Kidney (tissue), 14 donors: ENCODE data around the gene KCNJ13. TPM values are rescaled to one million over a fixed set of nuclear protein-coding genes. Genes with fewer than 3 reads are reported as not detected.

Source experiments
- DNase-seq, 5 donors: peaks; one replicate each; pipeline ENCODE4 v3.0.0-alpha.2; 2013 to 2020
- FAIRE-seq: peaks from 2 replicates; lab custom pipeline; 2012; peaks lifted over from hg19 to GRCh38; lab: Jason Lieb, UNC
- H3K27ac ChIP-seq, 2 donors: one replicate each; pipeline ENCODE4 v1.7.0; 2013; ENCODE audit warnings: low read depth in 2 of 2, low read length in 2 of 2, inconsistent platforms in 1 of 2
- H3K27me3 ChIP-seq: one replicate; pipeline ENCODE4 v1.7.1; 2013; ENCODE audit warnings: low read length, inconsistent platforms; ENCODE audit not compliant: control insufficient read depth, insufficient read depth
- H3K36me3 ChIP-seq, 3 donors: one replicate each; pipeline versions ENCODE4 v1.7.0 to v1.7.1; 2013; ENCODE audit warnings: low read length in 3 of 3, control low read depth in 1 of 3, inconsistent platforms in 1 of 3; ENCODE audit not compliant: insufficient read depth in 3 of 3, control insufficient read depth in 2 of 3
- H3K4me1 ChIP-seq, 3 donors: one replicate each; pipeline versions ENCODE4 v1.7.0 to v1.7.1; 2013; ENCODE audit warnings: low read length in 3 of 3, inconsistent platforms in 1 of 3, low read depth in 1 of 3; ENCODE audit not compliant: control insufficient read depth in 2 of 3, insufficient read depth in 2 of 3
- H3K4me3 ChIP-seq, 3 donors: one replicate each; pipeline versions ENCODE4 v1.7.0 to v1.8.1; 2013; ENCODE audit warnings: low read length in 3 of 3, control low read depth in 1 of 3, inconsistent platforms in 1 of 3
- H3K9ac ChIP-seq, 3 donors: one replicate each; pipeline versions ENCODE4 v1.7.0 to v1.7.1; 2013; ENCODE audit warnings: low read length in 3 of 3, control low read depth in 1 of 3, inconsistent platforms in 1 of 3
- H3K9me3 ChIP-seq, 3 donors: one replicate each; pipeline versions ENCODE4 v1.7.0 to v1.7.1; 2013; ENCODE audit warnings: low read length in 3 of 3, control low read depth in 1 of 3, inconsistent platforms in 1 of 3; ENCODE audit not compliant: control insufficient read depth in 2 of 3, insufficient read depth in 1 of 3
- intact Hi-C: fragments of 100-400 bp; cut with DNase I; formaldehyde crosslinking; loops from one replicate; pipeline ENCODE4 v1.11.1; 2022
- polyA plus RNA-seq: library from polyadenylated mRNA; stranded (reverse); fragments of 350-450 nt; fragmentation: Illumina TruSeq; extraction: RNeasy Lipid Tissue Mini Kit (QIAGEN cat#74804); gene quantifications from one replicate; pipeline ENCODE4 v1.2.3, GENCODE V29; 2014; ENCODE audit warnings: low read depth, low replicate concordance; ENCODE audit not compliant: insufficient read depth
- total RNA-seq: library from RNA; stranded (reverse); fragmentation: NEBNext Ultra II Directional; extraction: Animal tissue kit (Norgen Biotek cat#: 25700); gene quantifications from one replicate; pipeline ENCODE4 v1.2.1, GENCODE V29; 2021
- TF ChIP-seq, protein P1 (sequence below): IDR thresholded peaks from 3 replicates; pipeline ENCODE4 v1.5.1; 2012; ENCODE audit warnings: mild to moderate bottlenecking, moderate library complexity, borderline replicate concordance; ENCODE audit not compliant: insufficient read depth; ENCODE audit errors: extremely low read depth
- donor health status: control.
- donor health status: control.
- donor health status: control.
- donor health status: control.
- donor health status: control.
- donor health status: DM: yes; HTN: yes; CAD: no.
- donor health status: Normal renal cell carcinoma (clear cell type).

KCNJ13 gene
- total and polyA plus RNA-seq, 2 donors from 2014 or later: 2.0 TPM; not detected in 1

DNA sequence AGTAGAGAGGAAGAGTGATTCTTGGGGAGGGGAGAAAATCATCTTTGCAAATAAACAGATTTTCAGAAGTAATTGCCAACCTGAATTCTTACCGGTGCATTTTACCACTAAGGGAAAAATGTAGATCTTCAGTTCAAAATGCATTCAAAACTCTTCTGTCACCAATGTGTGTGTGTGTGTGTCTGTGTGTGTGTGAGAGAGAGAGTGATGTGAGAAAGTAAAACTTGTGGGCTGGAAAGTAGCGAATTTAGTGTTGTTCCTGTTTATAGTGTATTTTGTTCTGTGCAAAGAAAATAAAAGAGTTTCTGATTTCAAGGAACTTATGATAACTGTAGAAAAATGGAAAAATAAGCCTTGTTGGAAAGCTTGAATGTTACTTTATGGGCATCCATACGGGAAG lies 27.0 kb downstream of the KCNJ13 start:
- intact Hi-C loops: no loop called here
- TF ChIP-seq, protein P1, sequence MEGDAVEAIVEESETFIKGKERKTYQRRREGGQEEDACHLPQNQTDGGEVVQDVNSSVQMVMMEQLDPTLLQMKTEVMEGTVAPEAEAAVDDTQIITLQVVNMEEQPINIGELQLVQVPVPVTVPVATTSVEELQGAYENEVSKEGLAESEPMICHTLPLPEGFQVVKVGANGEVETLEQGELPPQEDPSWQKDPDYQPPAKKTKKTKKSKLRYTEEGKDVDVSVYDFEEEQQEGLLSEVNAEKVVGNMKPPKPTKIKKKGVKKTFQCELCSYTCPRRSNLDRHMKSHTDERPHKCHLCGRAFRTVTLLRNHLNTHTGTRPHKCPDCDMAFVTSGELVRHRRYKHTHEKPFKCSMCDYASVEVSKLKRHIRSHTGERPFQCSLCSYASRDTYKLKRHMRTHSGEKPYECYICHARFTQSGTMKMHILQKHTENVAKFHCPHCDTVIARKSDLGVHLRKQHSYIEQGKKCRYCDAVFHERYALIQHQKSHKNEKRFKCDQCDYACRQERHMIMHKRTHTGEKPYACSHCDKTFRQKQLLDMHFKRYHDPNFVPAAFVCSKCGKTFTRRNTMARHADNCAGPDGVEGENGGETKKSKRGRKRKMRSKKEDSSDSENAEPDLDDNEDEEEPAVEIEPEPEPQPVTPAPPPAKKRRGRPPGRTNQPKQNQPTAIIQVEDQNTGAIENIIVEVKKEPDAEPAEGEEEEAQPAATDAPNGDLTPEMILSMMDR: no peak
- FAIRE-seq (no peak), DNase-seq (no peak)
- H3K4me1 ChIP-seq: no peaks in the 10 kb centered on the region
- no peak overlapping the region for H3K9ac ChIP-seq
- no peak overlapping the region for H3K4me3 ChIP-seq
- H3K27me3 ChIP-seq: no peaks in the 10 kb centered on the region
- no peaks in the 10 kb centered on the region for H3K9me3 ChIP-seq
- H3K27ac ChIP-seq: no peak overlapping the region
- peaks cover 7 to 34% (median 14%) of the 10 kb centered on the region in 3 donors for H3K36me3 ChIP-seq

DNA sequence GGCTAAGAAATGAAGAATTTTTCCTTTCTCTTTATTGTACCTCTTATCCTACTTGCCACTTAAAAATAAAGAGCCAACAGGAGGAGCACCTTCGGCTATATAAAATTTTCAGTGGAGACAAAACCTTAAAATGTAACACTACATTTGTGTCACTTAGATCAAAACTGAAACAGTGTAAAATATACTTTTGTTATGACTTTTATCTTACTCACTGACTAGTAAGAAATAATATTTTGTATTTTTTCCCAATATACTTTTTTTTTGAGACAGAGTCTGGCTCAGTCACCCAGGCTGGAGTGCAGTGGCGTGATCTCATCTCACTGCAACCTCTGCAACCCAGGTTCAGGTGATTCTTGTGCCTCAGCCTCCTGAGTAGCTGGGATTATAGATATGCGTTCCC lies 28.3 kb downstream of the KCNJ13 start:
- H3K27ac ChIP-seq: no peak overlapping the region
- DNase-seq (no peak), FAIRE-seq (no peak)
- no peaks in the 10 kb centered on the region for H3K27me3 ChIP-seq
- no peaks in the 10 kb centered on the region for H3K4me1 ChIP-seq
- H3K9ac ChIP-seq: no peak overlapping the region
- peaks cover 7 to 34% (median 14%) of the 10 kb centered on the region in 3 donors for H3K36me3 ChIP-seq
- intact Hi-C loops: no loop called here
- no peaks in the 10 kb centered on the region for H3K9me3 ChIP-seq
- TF ChIP-seq, protein P1: no peak
- H3K4me3 ChIP-seq: no peak overlapping the region

DNA sequence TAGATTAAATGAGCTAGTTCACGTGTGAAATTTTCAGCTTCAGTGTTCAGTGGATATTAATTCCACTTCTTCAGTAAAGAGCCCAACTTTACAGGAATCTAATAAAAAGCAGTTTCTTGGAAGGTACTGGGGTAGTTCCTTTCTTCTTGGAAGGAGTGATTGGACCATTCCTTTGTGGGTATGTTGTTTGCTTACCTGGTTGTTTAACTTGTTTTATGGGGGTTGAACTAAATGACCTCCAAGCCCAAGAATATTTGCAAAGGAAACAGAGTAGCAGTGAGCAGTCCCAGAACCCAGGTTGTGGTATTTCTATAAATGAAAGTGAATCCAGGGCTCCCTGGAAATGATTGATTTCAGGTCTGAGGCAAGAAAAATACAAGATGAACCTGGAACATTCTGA lies 31.4 kb downstream of the KCNJ13 start:
- FAIRE-seq (no peak), DNase-seq (no peak)
- intact Hi-C loops: no loop called here
- Histone ChIP-seq H3K27ac (no peak overlapping the region), H3K4me3 (no peak overlapping the region), H3K27me3 (no peaks in the 10 kb centered on the region), H3K36me3 (peaks cover 5 to 20% (median 11%) of the 10 kb centered on the region in 3 donors), H3K9me3 (no peaks in the 10 kb centered on the region), H3K9ac (no peak overlapping the region), H3K4me1 (no peaks in the 10 kb centered on the region)
- TF ChIP-seq, protein P1: no peak

DNA sequence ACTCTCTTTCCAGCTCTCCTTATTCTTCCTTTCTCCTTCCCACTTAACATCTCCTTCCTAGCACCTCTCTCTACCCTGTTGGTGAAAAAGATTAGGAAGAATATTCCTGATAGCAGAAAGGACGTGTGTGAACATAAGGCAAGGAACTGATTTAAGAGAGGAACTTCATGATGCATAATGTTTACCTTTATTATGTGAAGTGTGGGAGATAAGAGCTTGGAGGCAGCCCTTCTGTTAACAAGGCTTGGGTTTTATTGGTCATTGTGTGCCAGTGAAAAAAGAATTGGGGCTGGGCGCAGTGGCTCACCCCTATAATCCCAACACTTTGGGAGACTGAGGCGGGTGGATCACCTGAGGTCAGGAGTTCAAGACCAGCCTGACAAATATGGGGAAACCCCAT lies 34.4 kb downstream of the KCNJ13 start:
- no peaks in the 10 kb centered on the region for H3K9me3 ChIP-seq
- TF ChIP-seq, protein P1: no peak
- intact Hi-C loops: no loop called here
- FAIRE-seq (no peak), DNase-seq (no peak)
- peaks cover 3 to 8% (median 4%) of the 10 kb centered on the region in 3 donors for H3K36me3 ChIP-seq
- H3K4me1 ChIP-seq: no peaks in the 10 kb centered on the region
- no peaks in the 10 kb centered on the region for H3K27me3 ChIP-seq
- no peak overlapping the region for H3K27ac ChIP-seq
- H3K9ac ChIP-seq: no peak overlapping the region
- H3K4me3 ChIP-seq: no peak overlapping the region
